Neural progenitor cell (in vitro differentiated cells): ENCODE results near the gene AFF3. TPM values are rescaled to one million over a fixed set of nuclear protein-coding genes. Genes with fewer than 3 reads are reported as not detected.

ENCODE experiments used
- DNase-seq: peaks from one replicate; pipeline ENCODE4 v3.0.0-alpha.2; 2016; ENCODE audit warnings: low spot score
- H2AFZ ChIP-seq: fragments of 200-600 bp; sonication (generic); replicated peaks from 2 replicates; pipeline ENCODE4 v1.6.1; 2016; ENCODE audit warnings: antibody characterized with exemption
- H3F3A ChIP-seq: fragments of 200-600 bp; sonication (generic); 2 replicates; pipeline ENCODE4 v1.6.1; 2016; ENCODE audit warnings: antibody characterized with exemption, low read depth
- H3K27ac ChIP-seq: fragments of 200-600 bp; sonication (generic); 2 replicates; pipeline ENCODE4 v1.5.1; 2016; ENCODE audit warnings: mild to moderate bottlenecking
- H3K27me3 ChIP-seq: fragments of 200-600 bp; sonication (generic); 2 replicates; pipeline ENCODE4 v1.6.1; 2016; ENCODE audit warnings: mild to moderate bottlenecking, moderate library complexity
- H3K36me3 ChIP-seq: fragments of 200-600 bp; sonication (generic); 2 replicates; pipeline ENCODE4 v1.5.1; 2016
- H3K4me1 ChIP-seq: fragments of 200-600 bp; sonication (generic); 2 replicates; pipeline ENCODE4 v1.6.1; 2016; ENCODE audit warnings: mixed run types
- H3K4me2 ChIP-seq: fragments of 200-600 bp; sonication (generic); 2 replicates; pipeline ENCODE4 v1.6.1; 2016
- H3K4me3 ChIP-seq: fragments of 200-600 bp; sonication (generic); 2 replicates; pipeline ENCODE4 v1.5.1; 2016
- H3K79me2 ChIP-seq: fragments of 200-600 bp; sonication (generic); 2 replicates; pipeline ENCODE4 v1.6.1; 2016; ENCODE audit warnings: low read depth
- H3K9ac ChIP-seq: fragments of 200-600 bp; sonication (generic); 2 replicates; pipeline ENCODE4 v1.6.1; 2016
- H3K9me3 ChIP-seq: fragments of 200-600 bp; sonication (generic); 2 replicates; pipeline ENCODE4 v1.5.1; 2016; ENCODE audit warnings: low read depth
- H4K20me1 ChIP-seq: fragments of 200-600 bp; sonication (generic); 2 replicates; pipeline ENCODE4 v1.6.1; 2016; ENCODE audit warnings: low read depth
- H3K27ac Mint-ChIP-seq: 3 replicates; pipeline ENCODE4 v1.8.0; 2021; ENCODE audit warnings: mixed read lengths
- H3K27me3 Mint-ChIP-seq: 2 replicates; pipeline ENCODE4 v1.8.0; 2022; ENCODE audit warnings: low read depth, mild to moderate bottlenecking, inconsistent platforms, moderate library complexity, mixed read lengths; ENCODE audit not compliant: insufficient read depth
- H3K36me3 Mint-ChIP-seq: 3 replicates; pipeline ENCODE4 v1.8.0; 2021; ENCODE audit warnings: mixed read lengths
- H3K4me1 Mint-ChIP-seq: 3 replicates; pipeline ENCODE4 v1.8.0; 2021; ENCODE audit warnings: mixed read lengths
- H3K4me3 Mint-ChIP-seq: 3 replicates; pipeline ENCODE4 v1.8.0; 2021; ENCODE audit warnings: mild to moderate bottlenecking, moderate library complexity, mixed read lengths
- H3K9me3 Mint-ChIP-seq: 3 replicates; pipeline ENCODE4 v1.8.0; 2020; ENCODE audit warnings: mixed read lengths
- CTCF ChIP-seq: fragments of 200-600 bp; sonication (generic); IDR thresholded peaks from 2 replicates; pipeline ENCODE4 v1.5.1; 2017; ENCODE audit warnings: antibody characterized with exemption, mild to moderate bottlenecking
- EZH2 ChIP-seq: fragments of 200-600 bp; sonication (generic); IDR thresholded peaks from 2 replicates; pipeline ENCODE4 v1.6.1; 2017; ENCODE audit warnings: antibody characterized with exemption, mild to moderate bottlenecking, moderate library complexity
- EZH2phosphoT487 ChIP-seq: fragments of 200-600 bp; sonication (generic); IDR thresholded peaks from 2 replicates; pipeline ENCODE4 v1.6.1; 2017; ENCODE audit warnings: antibody characterized with exemption
- total RNA-seq: library from RNA; depleted of rRNA; stranded (reverse); fragments of >200 nt; gene quantifications from 2 replicates; pipeline ENCODE4 v1.2.3, GENCODE V29; 2015; ENCODE audit warnings: low replicate concordance

Gene AFF3
- total RNA-seq, 1 donor from 2014 or later = 0.26 TPM

- no peaks in the 10 kb centered on the region for H3K9me3 Mint-ChIP-seq
- H3K36me3 ChIP-seq = no peaks in the 10 kb centered on the region
- H3K27ac ChIP-seq = no peak overlapping the region
- no peak overlapping the region for H3K4me2 ChIP-seq
- no peak overlapping the region for H3K27ac Mint-ChIP-seq
- DNase-seq = no peak
- H3K9ac ChIP-seq = no peak overlapping the region
- H3K4me1 ChIP-seq = no peaks in the 10 kb centered on the region
- peaks cover 4% of the 10 kb centered on the region for H3K27me3 Mint-ChIP-seq
- H3K4me3 Mint-ChIP-seq = no peak overlapping the region
- TF ChIP-seq CTCF (no peak), EZH2 (no peak), EZH2phosphoT487 (no peak)
- H3K79me2 ChIP-seq = no peaks in the 10 kb centered on the region
- H3K27me3 ChIP-seq = no peaks in the 10 kb centered on the region
- H3K36me3 Mint-ChIP-seq = no peaks in the 10 kb centered on the region
- H2AFZ ChIP-seq = no peak overlapping the region
- H4K20me1 ChIP-seq = no peaks in the 10 kb centered on the region
- H3K4me3 ChIP-seq = no peak overlapping the region
- no peaks in the 10 kb centered on the region for H3F3A ChIP-seq
- no peaks in the 10 kb centered on the region for H3K9me3 ChIP-seq
- peaks cover 12% of the 10 kb centered on the region for H3K4me1 Mint-ChIP-seq
Observed at GRCh38 chr2:100017633-100018032, 124.8 kb downstream of the AFF3 start.

GRCh38 chr2:100016756-100017155, 125.6 kb downstream of the AFF3 start:
- H3K9ac ChIP-seq = no peak overlapping the region
- no peak for DNase-seq
- TF ChIP-seq EZH2 (no peak), CTCF (no peak), EZH2phosphoT487 (no peak)
- no peaks in the 10 kb centered on the region for H3K79me2 ChIP-seq
- no peak overlapping the region for H3K27ac ChIP-seq
- H3K4me3 Mint-ChIP-seq = no peak overlapping the region
- no peak overlapping the region for H3K4me2 ChIP-seq
- H4K20me1 ChIP-seq = no peaks in the 10 kb centered on the region
- H2AFZ ChIP-seq = no peak overlapping the region
- H3K36me3 ChIP-seq = no peaks in the 10 kb centered on the region
- H3K36me3 Mint-ChIP-seq = no peaks in the 10 kb centered on the region
- peaks cover 15% of the 10 kb centered on the region for H3K4me1 Mint-ChIP-seq
- H3K4me3 ChIP-seq = no peak overlapping the region
- H3K27me3 ChIP-seq = no peaks in the 10 kb centered on the region
- H3K9me3 ChIP-seq = no peaks in the 10 kb centered on the region
- peaks cover 4% of the 10 kb centered on the region for H3K27me3 Mint-ChIP-seq
- H3K9me3 Mint-ChIP-seq = no peaks in the 10 kb centered on the region
- H3F3A ChIP-seq = no peaks in the 10 kb centered on the region
- H3K4me1 ChIP-seq = no peaks in the 10 kb centered on the region
- H3K27ac Mint-ChIP-seq = no peak overlapping the region

DNA sequence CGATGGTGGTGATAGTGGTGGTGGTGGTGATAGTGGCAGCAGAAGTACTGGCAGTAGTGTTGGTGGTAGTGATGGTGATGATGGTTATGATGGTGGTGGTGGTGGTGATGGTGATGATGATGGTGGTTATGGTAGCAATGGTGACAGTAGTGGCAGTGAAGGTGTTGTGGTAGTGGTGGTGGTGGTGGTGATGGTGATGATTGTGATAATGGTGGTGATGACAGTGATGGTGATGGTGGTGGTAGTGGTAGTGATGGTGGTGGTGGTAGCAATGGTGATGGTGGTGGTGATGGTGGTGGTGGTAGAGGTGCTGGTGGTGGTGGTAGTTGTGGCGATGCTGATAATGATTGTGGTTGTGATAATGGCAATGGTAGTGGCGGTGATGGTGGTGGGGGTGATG, 126.5 kb downstream of the AFF3 start:
- Histone ChIP-seq H3K9ac (no peak overlapping the region), H3K27me3 (no peaks in the 10 kb centered on the region), H3F3A (no peaks in the 10 kb centered on the region), H3K79me2 (no peaks in the 10 kb centered on the region), H3K4me2 (no peak overlapping the region), H3K27ac (no peak overlapping the region), H3K36me3 (no peaks in the 10 kb centered on the region), H2AFZ (no peak overlapping the region), H3K4me1 (no peaks in the 10 kb centered on the region), H4K20me1 (no peaks in the 10 kb centered on the region), H3K4me3 (no peak overlapping the region), H3K9me3 (no peaks in the 10 kb centered on the region)
- Mint-ChIP-seq H3K27me3 (peaks cover 2% of the 10 kb centered on the region), H3K4me1 (peaks cover 15% of the 10 kb centered on the region), H3K4me3 (no peak overlapping the region), H3K9me3 (no peaks in the 10 kb centered on the region), H3K27ac (no peak overlapping the region), H3K36me3 (no peaks in the 10 kb centered on the region)
- no peak for DNase-seq
- no peak for TF ChIP-seq EZH2phosphoT487
- no peak for TF ChIP-seq EZH2
- TF ChIP-seq CTCF = no peak
